GM19099 (cell line): ENCODE measurements around the gene PPP2R5E.

ENCODE experiments used
- POLR2A ChIP-seq: IDR thresholded peaks from 3 replicates; pipeline ENCODE4 v1.6.1; 2011; ENCODE audit warnings: low read depth; ENCODE audit not compliant: insufficient read length; ENCODE audit errors: extremely low read depth

The PPP2R5E gene

DNA sequence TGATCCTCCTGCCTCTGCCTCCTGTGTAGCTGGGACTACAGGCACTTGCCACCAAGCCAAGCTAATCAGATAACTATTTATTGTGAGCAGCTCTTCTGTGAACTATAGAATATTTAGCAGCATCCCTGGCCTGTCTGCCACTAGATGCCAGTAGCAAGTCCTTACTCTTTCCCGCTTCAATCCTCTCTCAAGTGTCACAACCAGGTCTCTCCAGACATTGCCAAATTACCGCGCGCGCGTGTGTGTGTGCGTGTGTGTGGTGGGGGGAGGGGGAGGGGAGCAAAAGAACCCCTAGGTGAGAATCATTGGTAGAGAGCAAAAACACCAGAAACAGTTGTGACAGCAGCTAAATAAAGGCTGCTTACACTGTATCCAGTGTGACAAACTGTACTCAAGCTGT, 49.9 kb downstream of the PPP2R5E start:
- TF ChIP-seq POLR2A: no peak

DNA sequence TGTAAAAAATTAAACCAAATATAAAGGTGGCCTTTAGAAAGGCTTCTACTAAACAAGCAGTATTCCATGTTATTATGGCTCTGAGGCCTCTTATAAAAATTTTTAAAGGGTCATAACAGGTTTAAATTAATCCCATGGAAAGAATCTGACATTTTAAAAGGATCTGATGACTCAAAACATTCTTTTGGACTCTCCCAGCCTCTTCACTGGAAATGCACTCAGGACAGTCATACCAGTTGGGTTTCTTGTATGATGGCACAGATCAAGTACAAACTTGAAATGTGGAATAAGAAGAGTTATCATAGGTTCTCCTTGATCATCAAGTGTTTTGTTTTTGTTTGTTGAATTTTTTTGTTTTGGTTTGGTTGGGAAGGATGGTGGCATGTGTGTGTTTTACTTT, 50.8 kb downstream of the PPP2R5E start:
- no peak for TF ChIP-seq POLR2A

DNA sequence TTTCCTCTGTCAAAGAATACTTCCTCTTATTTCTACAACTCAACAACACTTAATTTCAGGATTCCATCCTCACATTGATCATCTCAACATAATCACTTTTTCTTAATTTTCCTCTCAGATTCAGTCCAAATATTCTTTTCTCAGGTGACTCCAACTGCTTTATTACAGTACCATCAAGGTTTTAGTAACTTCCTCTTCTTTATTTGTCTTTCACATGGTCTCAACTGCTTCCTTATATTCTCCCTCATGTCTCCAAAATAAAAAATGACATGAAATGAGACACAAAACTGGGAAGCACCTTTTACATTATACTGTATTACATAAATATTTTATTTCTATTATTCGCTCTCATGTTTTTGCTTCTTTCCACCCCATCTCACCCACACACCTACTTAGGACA, 55.5 kb downstream of the PPP2R5E start:
- TF ChIP-seq POLR2A: no peak

DNA sequence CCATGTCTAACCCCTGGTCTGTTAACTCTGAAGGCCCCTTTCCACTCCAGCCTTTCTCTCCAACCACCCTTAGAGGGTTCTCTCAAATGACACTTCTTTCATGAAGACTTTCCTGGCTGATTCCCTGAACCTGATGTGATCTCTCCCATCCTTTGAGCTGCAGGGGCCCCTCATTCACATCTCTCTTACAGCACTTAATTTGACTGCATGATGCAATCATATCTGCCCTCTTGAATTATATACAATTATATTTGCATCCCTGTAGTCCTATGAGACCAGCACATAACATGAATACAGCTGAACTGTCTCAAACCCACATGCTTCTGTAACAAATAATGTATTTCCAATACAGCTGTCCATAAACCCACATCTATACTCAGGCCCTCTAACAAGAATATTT, 56.4 kb downstream of the PPP2R5E start:
- no peak for TF ChIP-seq POLR2A

DNA sequence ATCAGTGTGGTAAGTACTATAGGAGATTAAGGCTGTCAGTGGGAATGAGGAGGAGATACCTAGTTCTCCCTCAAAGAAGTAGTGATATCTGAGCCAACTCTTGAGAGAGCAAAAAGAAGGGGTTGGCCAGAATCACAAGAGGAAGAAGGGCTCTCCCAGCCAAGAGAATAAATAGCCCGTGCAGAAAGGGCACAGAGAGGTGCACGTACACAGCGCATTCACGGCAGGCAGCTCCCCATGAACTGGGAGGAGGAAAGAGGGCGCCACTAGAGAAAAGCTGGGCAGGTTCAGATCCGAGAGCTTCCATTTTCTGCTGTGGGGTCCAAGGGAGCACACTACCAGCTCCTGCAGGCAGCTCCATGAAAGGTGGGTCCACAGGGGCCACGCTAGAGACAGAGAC, 59.9 kb downstream of the PPP2R5E start:
- no peak for TF ChIP-seq POLR2A

DNA sequence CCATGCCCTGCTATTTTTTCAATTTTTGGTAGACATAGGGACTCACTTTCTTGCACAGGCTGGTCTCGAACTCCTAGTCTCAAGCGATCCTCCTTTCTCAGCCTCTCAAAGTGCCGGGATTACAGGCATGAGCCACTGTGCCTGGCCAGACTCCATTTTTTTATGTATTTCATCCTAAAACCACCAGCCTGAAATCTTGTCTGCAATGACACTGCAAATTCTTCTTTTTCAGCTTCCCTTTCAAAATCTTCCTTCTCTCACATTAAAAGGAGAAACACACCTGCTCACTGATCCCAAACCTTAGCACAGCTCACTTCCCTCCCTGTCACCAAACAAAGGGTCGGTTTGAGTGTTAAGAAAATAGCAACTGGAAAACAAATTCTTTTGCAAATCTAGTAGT, 62.6 kb downstream of the PPP2R5E start:
- no peak for TF ChIP-seq POLR2A

DNA sequence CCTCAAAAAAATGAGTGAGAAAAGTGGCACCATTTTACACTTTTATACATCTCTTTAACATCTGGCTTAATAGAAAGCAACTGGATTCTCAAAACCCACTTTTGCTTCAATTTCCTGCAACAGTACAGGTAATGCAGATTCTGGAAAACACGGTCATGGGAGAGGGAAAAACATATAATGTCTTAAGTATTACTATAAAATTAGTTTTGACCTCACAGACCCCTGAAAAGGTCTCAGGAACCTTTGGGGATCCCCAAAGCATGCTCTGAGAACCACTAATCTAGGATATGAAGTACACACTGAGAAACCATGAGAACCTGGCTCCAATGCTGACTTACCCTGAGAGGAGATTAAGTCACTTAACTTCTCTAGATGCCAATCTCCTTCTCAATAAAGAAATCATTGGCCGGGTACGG, 64.7 kb downstream of the PPP2R5E start:
- no peak for TF ChIP-seq POLR2A

DNA sequence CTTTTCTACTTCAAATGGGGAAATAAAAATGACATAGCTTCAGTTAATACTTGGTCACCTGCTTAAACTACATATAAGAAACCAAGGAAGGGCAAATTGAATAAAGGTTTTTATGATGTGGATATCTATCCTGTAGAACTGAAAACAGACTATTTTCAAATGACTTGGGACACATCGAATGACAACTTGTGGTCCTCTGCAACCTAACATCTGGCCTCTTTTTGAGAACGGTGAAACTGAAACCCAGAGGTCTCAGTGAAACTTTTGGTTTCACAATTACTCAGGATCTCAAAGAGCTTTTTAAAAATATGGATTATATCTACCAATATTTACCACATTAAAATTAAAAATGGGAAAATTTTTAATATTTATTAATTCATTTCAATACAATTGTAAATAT, 65.2 kb downstream of the PPP2R5E start:
- TF ChIP-seq POLR2A: no peak

DNA sequence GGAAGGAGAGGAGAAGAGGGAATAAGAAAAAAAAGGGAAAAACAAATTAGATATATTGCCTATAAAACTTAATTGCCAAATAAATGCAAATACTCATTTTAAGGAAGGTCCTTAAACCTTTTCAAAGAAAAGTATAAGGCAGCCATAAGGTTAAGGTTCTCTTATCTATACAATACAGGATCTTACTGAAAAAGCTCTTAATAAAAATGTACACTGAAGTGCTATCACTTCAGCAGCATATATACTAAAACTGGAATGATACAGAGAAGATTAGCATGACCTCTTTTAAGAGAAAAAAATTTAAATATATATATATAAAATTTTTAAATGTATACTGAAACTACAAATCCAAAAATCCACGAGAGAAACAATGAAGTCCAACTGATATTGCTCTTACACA, 65.6 kb downstream of the PPP2R5E start:
- TF ChIP-seq POLR2A: no peak

DNA sequence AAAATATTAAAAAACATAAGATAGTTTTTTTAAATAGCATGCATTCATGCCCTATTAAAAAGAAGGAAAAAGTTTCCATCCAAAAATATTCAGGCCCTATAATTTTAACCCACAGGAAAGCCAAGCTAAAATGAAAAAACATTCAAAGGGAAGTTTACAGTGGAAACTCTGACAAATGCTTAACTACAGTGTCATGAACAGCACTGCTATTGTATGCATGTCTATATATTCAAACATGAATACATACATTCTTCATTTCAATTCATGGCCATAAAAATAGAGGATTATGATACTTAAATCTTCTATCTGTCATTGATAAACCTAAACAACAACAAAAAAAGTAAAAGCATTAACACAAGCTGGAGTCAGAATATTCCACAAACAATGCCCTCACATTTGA, 67.4 kb downstream of the PPP2R5E start:
- no peak for TF ChIP-seq POLR2A

DNA sequence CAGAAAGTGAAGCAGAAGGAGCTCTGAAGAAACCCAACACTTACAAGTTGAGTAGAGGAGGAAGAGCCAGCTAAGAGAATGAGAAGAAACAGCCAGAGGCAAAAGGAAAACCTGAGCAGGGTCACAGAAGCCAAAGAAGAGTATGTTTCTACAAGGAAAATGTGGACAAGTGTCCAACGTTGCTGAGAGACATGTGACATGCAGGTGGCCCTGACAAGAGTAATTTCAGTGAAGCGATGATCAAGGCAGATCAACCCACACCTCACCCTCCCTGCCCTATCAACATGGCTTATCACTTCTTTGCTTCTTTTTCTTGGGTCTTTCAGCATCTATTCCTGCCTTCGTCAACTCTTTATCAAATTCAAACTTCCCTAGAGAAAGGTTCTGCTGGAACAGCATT, 68.3 kb downstream of the PPP2R5E start:
- no peak for TF ChIP-seq POLR2A

DNA sequence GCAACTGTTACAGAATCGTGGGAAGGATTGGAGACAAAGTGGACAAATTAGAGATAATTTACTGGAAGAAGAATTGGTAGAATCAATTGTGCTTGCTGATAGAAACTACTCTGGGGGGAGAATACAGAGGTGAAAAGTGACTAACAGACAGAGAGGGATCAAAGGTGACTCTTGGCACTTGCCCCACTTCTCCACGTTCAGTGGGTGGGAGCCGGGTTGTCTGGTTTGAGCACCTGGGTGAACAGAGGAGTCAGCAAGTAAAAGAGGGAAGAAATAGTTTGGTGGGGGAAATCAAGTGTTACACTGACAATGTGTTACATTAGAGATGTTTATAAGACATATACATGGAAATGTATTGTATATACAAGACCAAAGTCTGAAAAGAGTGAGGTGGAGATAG, 69.1 kb downstream of the PPP2R5E start:
- TF ChIP-seq POLR2A: no peak

DNA sequence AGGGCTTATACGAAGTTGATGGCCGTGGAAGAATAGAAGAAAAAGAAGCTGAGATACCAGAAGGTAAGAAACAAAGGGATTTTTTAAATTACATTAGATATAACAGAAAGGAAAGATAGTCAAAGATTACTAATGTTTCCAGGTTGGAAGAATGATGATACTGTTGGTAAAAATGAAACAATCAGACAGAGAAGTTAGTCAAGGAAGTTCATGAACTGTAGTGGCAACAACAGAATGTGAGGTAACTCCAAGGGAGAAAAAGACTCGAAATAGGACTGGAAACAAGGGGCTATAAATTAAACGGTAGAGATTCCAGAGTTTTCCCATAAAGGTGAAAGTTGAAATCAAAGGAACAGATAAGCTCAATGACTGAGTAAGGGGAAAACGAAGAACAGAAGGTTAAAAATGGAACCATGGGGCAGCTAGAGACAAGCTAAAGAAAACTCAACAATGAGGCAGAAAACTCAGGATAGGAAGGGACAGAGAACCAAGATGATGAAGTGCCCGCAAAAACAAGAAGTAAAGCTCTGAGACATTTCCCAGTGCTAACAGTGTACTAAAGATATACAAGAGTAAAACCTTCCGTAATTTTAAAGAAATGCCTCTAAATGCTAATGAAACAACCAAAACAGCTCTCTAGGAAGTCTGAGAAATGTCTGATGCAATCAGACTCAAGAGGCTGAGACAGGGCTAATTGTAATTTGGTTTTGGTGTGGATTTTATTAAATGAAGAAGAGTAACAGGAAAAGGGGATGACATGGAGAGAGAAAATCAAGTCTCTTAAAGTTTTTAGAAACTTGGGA, 70.0 kb downstream of the PPP2R5E start:
- TF ChIP-seq POLR2A: no peak

DNA sequence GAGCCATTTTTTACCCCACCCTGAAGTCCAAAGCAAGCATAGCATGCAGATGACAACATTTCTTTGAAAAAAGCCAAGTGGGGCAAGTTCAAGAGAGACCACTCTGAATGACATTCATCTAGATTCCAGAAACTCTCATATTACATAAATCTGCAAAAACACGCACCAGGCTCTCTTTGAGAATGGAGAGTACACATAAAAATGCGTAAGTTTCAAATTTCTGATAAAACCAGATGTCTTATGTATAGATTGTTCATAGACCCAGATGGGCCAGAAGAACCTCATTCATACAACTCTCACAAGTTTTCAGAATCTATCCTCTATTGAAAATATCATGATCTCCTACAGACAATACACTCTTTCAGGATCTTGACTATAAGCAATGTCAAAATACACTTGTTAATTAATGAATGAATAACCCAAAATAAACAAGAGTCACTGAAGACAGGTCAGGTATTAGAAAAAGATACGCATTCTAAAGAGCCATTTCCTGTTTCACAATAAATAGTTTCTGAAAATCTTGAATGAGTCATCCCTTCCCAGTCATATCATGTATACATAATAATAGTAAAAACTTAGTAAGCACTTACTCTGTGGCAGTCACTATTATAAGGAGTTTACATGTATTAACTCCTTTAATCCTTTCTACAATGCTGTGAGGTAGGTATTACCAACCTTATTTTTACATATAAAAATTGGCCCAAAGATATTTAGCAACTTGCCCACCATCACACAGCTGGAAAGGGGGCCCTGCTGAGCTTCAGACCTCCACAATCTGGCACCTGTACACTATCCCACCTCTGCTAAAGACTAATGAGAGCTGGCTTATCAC, 72.0 kb downstream of the PPP2R5E start:
- TF ChIP-seq POLR2A: no peak

DNA sequence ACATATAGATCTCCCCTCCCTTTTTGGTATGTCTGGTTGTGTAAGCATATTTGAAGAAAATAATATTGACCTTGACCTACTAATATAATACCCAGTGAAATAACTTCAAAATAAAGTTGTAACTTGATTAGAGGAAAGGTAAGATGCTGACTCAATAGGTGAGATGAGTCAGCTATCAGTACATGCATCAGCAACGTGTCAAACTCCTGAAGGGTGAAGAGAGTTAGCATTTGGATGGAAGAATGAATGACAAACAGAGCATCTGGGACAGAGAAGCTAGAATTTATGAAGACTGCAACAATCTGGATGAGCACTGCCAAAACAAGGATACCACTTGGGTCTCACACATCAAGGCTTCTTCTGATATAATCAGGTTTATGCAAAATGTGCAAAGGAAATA, 74.9 kb downstream of the PPP2R5E start:
- TF ChIP-seq POLR2A: no peak

DNA sequence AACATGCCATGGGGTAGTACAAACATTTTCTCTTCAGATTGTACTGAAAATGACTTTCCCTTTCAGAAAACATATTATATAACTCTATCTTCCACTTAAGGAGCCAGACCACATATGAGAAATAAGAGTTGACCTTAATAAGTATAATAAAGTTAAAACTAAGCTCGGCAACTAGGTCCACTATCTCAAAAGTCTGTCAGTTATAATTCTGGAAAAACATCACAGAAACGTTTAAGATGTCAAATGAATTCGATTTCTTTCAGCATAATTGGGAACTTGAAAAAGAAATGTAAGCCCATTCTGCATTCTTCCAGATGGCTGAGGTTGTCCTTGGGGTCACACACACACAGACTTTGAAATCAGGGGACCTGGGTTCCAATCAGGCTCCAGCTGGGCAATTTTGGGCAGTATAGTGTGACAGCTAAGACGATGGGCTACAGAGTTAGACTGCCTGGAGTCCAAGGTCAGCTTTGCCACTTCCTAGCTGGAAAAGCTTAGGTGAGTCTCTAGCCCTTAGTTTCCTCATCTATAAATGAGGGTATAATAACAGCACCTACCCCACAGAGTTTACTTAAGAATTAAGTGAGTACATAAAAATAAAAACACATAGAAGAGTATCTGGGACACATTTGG, 75.6 kb downstream of the PPP2R5E start:
- no peak for TF ChIP-seq POLR2A
